ENCODE results near the gene DNMT3A. TPM values are rescaled to one million over a fixed set of nuclear protein-coding genes. Genes with fewer than 3 reads are reported as not detected.

DNMT3A gene
- total RNA-seq, 4 donors from 2014 or later, result 11.3 to 29.5 (median 16.9) TPM

DNA sequence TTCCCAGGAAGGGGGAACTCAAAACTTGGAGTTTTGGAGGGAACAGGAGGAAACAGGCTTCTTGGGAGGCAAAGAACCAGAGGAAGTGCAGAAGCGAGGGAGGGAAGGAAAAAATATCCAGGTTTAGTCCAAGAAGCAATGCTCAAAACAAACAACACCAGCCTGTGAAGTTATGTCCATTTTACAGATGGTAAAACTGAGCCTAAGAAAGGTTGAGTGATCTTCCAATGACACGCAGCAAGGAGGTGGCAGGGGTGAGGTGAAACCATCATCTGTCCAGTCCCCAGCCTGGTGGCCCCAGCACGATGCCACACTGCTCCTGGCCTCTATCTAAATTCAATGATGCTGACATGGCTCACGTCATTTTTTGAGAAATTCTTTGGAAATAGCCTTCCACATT, 10.8 kb downstream of the DNMT3A start:
- WGBS, result 87% methylated on average over 4 of the region's 4 CpGs
- no peak for TF ChIP-seq POLR2A (IDR thresholded peaks at IDR 0.05; ENCODE audit: low read depth)
- TF ChIP-seq EP300 (IDR thresholded peaks at IDR 0.05), result no peak
- TF ChIP-seq, protein P1, sequence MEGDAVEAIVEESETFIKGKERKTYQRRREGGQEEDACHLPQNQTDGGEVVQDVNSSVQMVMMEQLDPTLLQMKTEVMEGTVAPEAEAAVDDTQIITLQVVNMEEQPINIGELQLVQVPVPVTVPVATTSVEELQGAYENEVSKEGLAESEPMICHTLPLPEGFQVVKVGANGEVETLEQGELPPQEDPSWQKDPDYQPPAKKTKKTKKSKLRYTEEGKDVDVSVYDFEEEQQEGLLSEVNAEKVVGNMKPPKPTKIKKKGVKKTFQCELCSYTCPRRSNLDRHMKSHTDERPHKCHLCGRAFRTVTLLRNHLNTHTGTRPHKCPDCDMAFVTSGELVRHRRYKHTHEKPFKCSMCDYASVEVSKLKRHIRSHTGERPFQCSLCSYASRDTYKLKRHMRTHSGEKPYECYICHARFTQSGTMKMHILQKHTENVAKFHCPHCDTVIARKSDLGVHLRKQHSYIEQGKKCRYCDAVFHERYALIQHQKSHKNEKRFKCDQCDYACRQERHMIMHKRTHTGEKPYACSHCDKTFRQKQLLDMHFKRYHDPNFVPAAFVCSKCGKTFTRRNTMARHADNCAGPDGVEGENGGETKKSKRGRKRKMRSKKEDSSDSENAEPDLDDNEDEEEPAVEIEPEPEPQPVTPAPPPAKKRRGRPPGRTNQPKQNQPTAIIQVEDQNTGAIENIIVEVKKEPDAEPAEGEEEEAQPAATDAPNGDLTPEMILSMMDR (IDR thresholded peaks at IDR 0.05), result no peak
- H3K4me1 ChIP-seq, result peaks cover 47 to 87% (median 78%) of the 10 kb centered on the region in 4 donors

DNA sequence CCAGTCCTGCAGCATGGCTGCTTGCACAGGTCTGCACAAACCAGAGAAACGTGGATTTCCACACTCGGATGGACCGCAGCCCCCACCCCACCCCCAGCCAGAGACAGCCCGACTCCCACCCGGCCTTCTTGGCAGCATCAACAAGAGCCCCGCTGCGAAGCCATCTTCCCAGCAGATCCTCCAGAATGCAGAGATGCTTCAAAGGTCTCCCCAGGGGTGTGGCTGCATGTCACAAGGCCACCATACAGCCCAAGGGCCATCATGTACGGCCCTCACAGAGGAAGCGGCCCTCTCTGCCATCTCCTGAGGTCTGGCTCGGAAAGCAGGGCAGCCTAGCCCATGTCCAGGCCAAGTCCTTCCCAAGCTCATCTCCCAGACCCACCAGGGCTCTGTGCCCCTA, 11.5 kb downstream of the DNMT3A start:
- Histone ChIP-seq H3K9me3 (peaks cover 4 to 9% (median 6%) of the 10 kb centered on the region in 4 donors), H3K27me3 (no peaks in the 10 kb centered on the region), H3K4me3 (no peak overlapping the region), H3K36me3 (peaks cover 0 to 12% (median 9%) of the 10 kb centered on the region in 4 donors), H3K4me1 (peaks cover 42 to 87% (median 77%) of the 10 kb centered on the region in 4 donors), H3K27ac (replicated peaks in 1 of 4) (no peak overlapping the region)
- WGBS, result 73% methylated on average over 8 of the region's 10 CpGs
- DNase-seq (ENCODE audit: extremely low spot score), result no peak
- intact Hi-C loops (cut with DNase I), result no loop called here
- TF ChIP-seq, protein P1 (IDR thresholded peaks at IDR 0.05), result no peak
- TF ChIP-seq EP300 (IDR thresholded peaks at IDR 0.05) (no peak), POLR2A (IDR thresholded peaks at IDR 0.05; ENCODE audit: low read depth) (no peak), POLR2AphosphoS5 (IDR thresholded peaks at IDR 0.05) (no peak)

More for the DNA sequence above, 10.8 kb downstream of the DNMT3A start:
- Histone ChIP-seq H3K9me3 (peaks cover 4 to 9% (median 6%) of the 10 kb centered on the region in 4 donors), H3K27me3 (no peaks in the 10 kb centered on the region), H3K36me3 (peaks cover 0 to 12% (median 9%) of the 10 kb centered on the region in 4 donors), H3K27ac (replicated peaks in 1 of 4) (no peak overlapping the region), H3K4me3 (no peak overlapping the region)
- intact Hi-C loops (cut with DNase I), result no loop called here
- no peak for DNase-seq (ENCODE audit: extremely low spot score)

DNA sequence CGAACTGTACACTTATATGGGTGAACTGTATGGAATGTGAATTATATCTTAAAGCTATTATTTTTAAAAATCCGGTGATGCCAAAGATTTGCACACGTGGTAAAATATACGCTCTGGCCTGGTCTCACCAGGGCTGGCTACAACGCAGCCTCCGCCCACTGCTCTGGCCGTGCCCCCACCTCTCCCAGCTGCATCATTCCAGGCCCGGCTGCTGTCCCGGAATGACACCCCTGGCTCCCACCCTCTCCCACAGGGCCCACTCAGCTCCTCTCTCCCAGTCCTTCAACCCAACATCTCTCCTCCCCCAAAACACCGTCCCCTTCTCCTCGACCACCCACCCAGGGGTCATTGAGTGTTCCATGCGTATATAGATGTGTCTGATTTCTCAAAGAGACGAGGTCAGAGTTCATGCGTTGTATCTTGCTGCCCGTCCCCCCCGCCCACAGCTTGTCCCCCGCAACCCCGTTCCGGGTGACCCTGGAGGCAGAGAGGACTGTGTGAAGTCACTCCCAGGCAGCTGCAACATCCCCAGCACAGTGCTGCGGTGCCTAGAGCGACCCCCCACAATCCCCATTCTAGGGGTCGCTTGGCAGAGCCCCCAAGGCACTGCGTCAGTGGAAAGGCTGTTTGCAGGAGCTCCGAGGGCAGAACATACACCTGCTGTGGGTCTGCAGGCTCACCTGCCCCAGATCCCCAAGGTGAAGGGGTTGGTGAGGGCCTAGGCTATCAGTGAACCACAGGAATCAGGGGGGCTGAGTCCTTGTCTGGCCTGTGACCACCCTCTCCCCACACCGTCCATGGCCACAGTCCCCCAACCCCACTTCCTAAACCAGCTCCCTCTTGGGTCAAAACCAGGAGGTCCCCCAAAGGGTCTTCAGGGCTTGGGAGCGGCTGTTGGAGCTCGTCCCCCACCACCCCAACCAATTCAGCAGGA, 13.3 kb downstream of the DNMT3A start:
- H3K27me3 ChIP-seq, result no peaks in the 10 kb centered on the region
- no peak overlapping the region for H3K4me3 ChIP-seq
- DNase-seq (ENCODE audit: extremely low spot score), result no peak
- peak overlapping the region; percentile 51 to 61 (median 57) for H3K27ac ChIP-seq (replicated peaks in 1 of 4)
- peaks cover 4 to 9% (median 6%) of the 10 kb centered on the region in 4 donors for H3K9me3 ChIP-seq
- intact Hi-C loops (cut with DNase I), result no loop called here
- WGBS, result 61% methylated on average over 22 of the region's 27 CpGs
- H3K36me3 ChIP-seq, result peaks cover 0 to 12% (median 9%) of the 10 kb centered on the region in 4 donors
- TF ChIP-seq, protein P1 (IDR thresholded peaks at IDR 0.05), result no peak
- TF ChIP-seq POLR2A (IDR thresholded peaks at IDR 0.05; ENCODE audit: low read depth) (no peak), POLR2AphosphoS5 (IDR thresholded peaks at IDR 0.05) (no peak), EP300 (IDR thresholded peaks at IDR 0.05) (no peak)
- peaks cover 52 to 88% (median 81%) of the 10 kb centered on the region in 4 donors for H3K4me1 ChIP-seq

DNA sequence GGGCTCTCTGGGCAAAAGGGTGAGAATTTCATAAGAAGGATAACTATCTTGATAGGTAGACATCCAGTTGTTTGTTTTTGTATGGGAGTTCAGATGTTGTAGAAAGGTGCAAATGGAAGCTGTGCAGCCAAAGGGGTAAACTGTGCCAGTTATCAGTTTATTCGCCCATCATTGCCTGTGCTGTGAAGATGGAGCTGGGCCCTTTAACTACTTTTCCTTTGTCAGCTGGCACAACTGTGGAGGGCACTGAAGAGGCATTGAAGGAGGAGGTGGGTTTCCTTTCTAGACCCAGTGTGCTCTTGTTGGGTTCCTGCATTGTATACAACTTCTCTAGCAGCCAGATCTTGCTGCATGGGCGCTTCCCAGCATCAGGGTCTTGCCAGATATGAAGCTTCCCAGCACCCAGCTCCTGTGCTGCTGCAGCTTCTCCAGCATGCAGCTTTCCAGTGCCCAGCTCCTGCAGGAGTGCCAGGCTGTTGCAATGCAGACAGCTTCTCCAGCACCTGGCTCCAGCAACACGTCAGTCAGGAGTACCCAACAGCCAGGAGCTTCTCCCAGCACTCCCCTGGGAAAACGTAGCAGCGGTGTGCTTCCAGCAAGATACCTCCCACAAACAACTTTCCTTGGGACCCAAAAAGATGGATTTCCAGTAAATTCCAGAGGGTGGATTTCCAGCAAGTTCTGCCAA, 15.3 kb downstream of the DNMT3A start:
- Histone ChIP-seq H3K4me1 (peaks cover 38 to 83% (median 75%) of the 10 kb centered on the region in 4 donors), H3K27ac (replicated peaks in 1 of 4) (no peak overlapping the region)
- DNase-seq (ENCODE audit: extremely low spot score), result no peak

More for the DNA sequence above, 15.3 kb downstream of the DNMT3A start:
- intact Hi-C loops (cut with DNase I), result no loop called here
- 94% methylated on average over 3 of the region's 5 CpGs for whole genome bisulfite sequencing
- H3K9me3 ChIP-seq, result peaks cover 4 to 9% (median 6%) of the 10 kb centered on the region in 4 donors
- peaks cover 0 to 12% (median 9%) of the 10 kb centered on the region in 4 donors for H3K36me3 ChIP-seq
- no peaks in the 10 kb centered on the region for H3K27me3 ChIP-seq
- H3K4me3 ChIP-seq, result no peak overlapping the region
- no peak for TF ChIP-seq POLR2A (IDR thresholded peaks at IDR 0.05; ENCODE audit: low read depth)
- no peak for TF ChIP-seq EP300 (IDR thresholded peaks at IDR 0.05)
- TF ChIP-seq, protein P1 (IDR thresholded peaks at IDR 0.05), result no peak
- TF ChIP-seq POLR2AphosphoS5 (IDR thresholded peaks at IDR 0.05), result no peak
